ENCODE results near the gene IGDCC3. TPM values are rescaled to one million over a fixed set of nuclear protein-coding genes. Genes with fewer than 3 reads are reported as not detected.

Gene IGDCC3
- total RNA-seq, 2 experiments from 2014 or later, result not detected

- no peaks in the 10 kb centered on the region for H3K9me3 Mint-ChIP-seq
These were observed 35.4 kb upstream of the IGDCC3 start for GRCh38 chr15:65413051-65413759.

DNA sequence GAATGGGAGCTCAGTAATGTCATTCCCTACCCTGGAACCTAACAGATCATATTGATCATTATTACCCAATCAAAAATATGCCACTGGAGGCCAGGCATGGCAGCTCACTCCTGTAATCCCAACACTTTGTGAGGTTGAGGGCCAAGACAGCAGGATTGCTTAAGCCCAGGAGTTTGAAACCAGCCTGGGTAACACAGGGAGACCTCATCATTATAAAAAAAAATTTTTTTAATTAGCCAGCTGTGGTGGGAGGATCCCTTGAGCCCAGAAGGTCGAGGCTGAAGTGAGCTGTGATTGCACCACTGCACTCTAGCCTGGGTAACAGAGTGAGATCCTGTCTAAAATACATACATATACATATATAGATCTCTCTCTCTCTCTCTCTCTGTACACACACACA, 34.8 kb upstream of the IGDCC3 start:
- Mint-ChIP-seq H3K4me3 (no peak overlapping the region), H3K4me1 (peaks cover 3% of the 10 kb centered on the region), H3K36me3 (ENCODE audit: low read depth) (no peaks in the 10 kb centered on the region), H3K9me3 (no peaks in the 10 kb centered on the region), H3K27ac (no peak overlapping the region), H3K27me3 (peaks cover 24% of the 10 kb centered on the region)
- no peak for DNase-seq
- CTCF ChIA-PET, result interaction anchor here (1.1 to 1.7 kb wide), 3 partner anchors 7 to 27 kb away, joined by 3 to 4 read pairs (median 3); no protein-coding TSS in a partner anchor
- POLR2A ChIA-PET, result no interaction called here

More at GRCh38 chr15:65413051-65413759, 35.4 kb upstream of the IGDCC3 start:
- H3K36me3 Mint-ChIP-seq (ENCODE audit: low read depth), result no peaks in the 10 kb centered on the region
- no peak for DNase-seq
- H3K4me3 Mint-ChIP-seq, result no peak overlapping the region
- peaks cover 25% of the 10 kb centered on the region for H3K27me3 Mint-ChIP-seq
- no peak overlapping the region for H3K27ac Mint-ChIP-seq
- ChIA-PET POLR2A (no interaction called here), CTCF (interaction anchor here (1.2 to 1.7 kb wide), 2 partner anchors 8 to 95 kb away, joined by 3 to 4 read pairs; no protein-coding TSS in a partner anchor)
- H3K4me1 Mint-ChIP-seq, result peaks cover 3% of the 10 kb centered on the region

DNA sequence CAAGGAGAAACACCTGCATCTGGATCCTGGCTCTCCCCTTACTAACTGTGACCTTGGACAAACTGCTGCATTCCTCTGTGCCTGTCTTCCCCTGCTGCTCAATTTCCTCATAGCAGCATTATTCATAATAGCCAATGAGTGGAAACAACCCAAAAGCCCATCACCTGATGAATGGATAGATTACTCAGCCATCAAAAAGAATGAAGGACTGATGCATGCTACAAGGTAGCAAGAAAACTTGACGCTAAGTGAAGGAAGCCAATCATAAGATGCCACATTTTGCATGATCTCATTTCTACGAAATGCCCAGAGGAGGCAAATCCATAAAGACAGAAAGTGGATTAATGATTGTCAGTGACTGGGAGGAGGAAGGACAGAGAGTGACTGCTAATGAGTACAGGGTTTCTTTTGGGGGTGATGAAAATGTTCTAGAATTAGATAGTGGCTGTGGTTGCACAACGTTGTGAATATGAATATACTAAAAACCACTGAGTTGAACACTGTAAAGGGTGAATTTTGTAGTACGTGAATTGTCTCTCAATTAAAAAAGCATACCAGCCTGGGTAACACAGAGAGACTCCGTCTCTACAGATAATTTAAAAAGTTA, 33.8 kb upstream of the IGDCC3 start:
- Mint-ChIP-seq H3K27ac (no peak overlapping the region), H3K4me1 (peaks cover 3% of the 10 kb centered on the region), H3K4me3 (no peak overlapping the region), H3K27me3 (peaks cover 20% of the 10 kb centered on the region), H3K9me3 (no peaks in the 10 kb centered on the region), H3K36me3 (ENCODE audit: low read depth) (no peaks in the 10 kb centered on the region)
- ChIA-PET POLR2A (no interaction called here), CTCF (interaction anchor here (0.6 to 1.2 kb wide), 3 partner anchors 10 to 83 kb away, joined by 3 read pairs; no protein-coding TSS in a partner anchor)
- DNase-seq, result no peak

- Mint-ChIP-seq H3K27me3 (peaks cover 22% of the 10 kb centered on the region), H3K4me1 (peaks cover 3% of the 10 kb centered on the region), H3K9me3 (no peaks in the 10 kb centered on the region), H3K4me3 (no peak overlapping the region), H3K36me3 (ENCODE audit: low read depth) (no peaks in the 10 kb centered on the region), H3K27ac (no peak overlapping the region)
- DNase-seq, result no peak
- POLR2A ChIA-PET, result no interaction called here
- CTCF ChIA-PET, result interaction anchor here (0.6 kb wide), 1 partner anchor 911 kb away, joined by 3 read pairs; no protein-coding TSS in a partner anchor
These were observed 33.2 kb upstream of the IGDCC3 start for GRCh38 chr15:65410972-65411371.

GRCh38 chr15:65410036-65410435, 32.2 kb upstream of the IGDCC3 start:
- peaks cover 24% of the 10 kb centered on the region for H3K27me3 Mint-ChIP-seq
- CTCF ChIA-PET, result interaction anchor here (1.4 kb wide), 1 partner anchor 9 kb away, joined by 3 read pairs; no protein-coding TSS in a partner anchor
- DNase-seq, result no peak
- H3K36me3 Mint-ChIP-seq (ENCODE audit: low read depth), result no peaks in the 10 kb centered on the region
- no peak overlapping the region for H3K27ac Mint-ChIP-seq
- no peaks in the 10 kb centered on the region for H3K9me3 Mint-ChIP-seq
- H3K4me1 Mint-ChIP-seq, result peaks cover 3% of the 10 kb centered on the region
- no peak overlapping the region for H3K4me3 Mint-ChIP-seq
- POLR2A ChIA-PET, result no interaction called here

GRCh38 chr15:65409036-65409631, 31.3 kb upstream of the IGDCC3 start:
- ChIA-PET POLR2A (interaction anchor here (0.6 kb wide), 1 partner anchor 1121 kb away, joined by 3 read pairs; no protein-coding TSS in a partner anchor), CTCF (interaction anchor here (0.6 to 1.4 kb wide), 2 partner anchors 10 to 625 kb away, joined by 3 read pairs; no protein-coding TSS in a partner anchor)
- no peaks in the 10 kb centered on the region for H3K9me3 Mint-ChIP-seq
- no peak overlapping the region for H3K4me3 Mint-ChIP-seq
- peaks cover 3% of the 10 kb centered on the region for H3K4me1 Mint-ChIP-seq
- DNase-seq, result no peak
- peaks cover 21% of the 10 kb centered on the region for H3K27me3 Mint-ChIP-seq
- H3K27ac Mint-ChIP-seq, result no peak overlapping the region
- H3K36me3 Mint-ChIP-seq (ENCODE audit: low read depth), result no peaks in the 10 kb centered on the region

GRCh38 chr15:65408324-65409035, 30.7 kb upstream of the IGDCC3 start:
- no peak overlapping the region for H3K4me3 Mint-ChIP-seq
- H3K9me3 Mint-ChIP-seq, result no peaks in the 10 kb centered on the region
- peaks cover 3% of the 10 kb centered on the region for H3K4me1 Mint-ChIP-seq
- H3K27ac Mint-ChIP-seq, result no peak overlapping the region
- ChIA-PET POLR2A (no interaction called here), CTCF (interaction anchor here (0.6 kb wide), 1 partner anchor 624 kb away, joined by 3 read pairs; no protein-coding TSS in a partner anchor)
- H3K27me3 Mint-ChIP-seq, result peaks cover 24% of the 10 kb centered on the region
- H3K36me3 Mint-ChIP-seq (ENCODE audit: low read depth), result no peaks in the 10 kb centered on the region
- no peak for DNase-seq

DNA sequence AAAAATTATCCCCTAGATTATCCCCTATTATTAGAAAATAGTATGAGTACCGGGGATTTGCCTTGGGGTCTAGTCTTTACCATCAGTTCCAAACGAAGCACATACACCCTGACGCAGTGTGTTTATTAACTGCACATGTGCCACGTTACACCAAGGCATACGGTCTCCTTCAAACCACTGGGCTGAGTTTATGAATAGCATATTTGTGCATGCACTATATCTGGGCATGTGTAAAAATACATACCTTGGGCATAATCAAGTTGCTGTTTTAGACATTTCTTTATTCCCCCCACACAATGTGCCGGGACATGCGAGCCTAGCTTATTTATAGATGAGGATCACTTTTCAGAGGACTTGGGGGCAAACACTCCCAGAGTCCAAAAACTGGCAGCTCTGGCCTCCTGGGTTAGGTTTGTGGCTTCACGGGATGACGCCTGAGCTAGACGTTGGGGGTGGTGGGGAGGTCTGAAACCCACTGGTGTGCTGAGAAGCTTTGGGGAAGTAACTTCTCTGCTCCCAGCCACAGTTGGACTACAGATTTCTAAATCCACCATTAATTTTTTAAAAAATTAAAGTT, 28.7 kb upstream of the IGDCC3 start:
- Mint-ChIP-seq H3K4me1 (peaks cover 3% of the 10 kb centered on the region), H3K4me3 (no peak overlapping the region), H3K36me3 (ENCODE audit: low read depth) (no peaks in the 10 kb centered on the region), H3K27ac (no peak overlapping the region), H3K9me3 (no peaks in the 10 kb centered on the region), H3K27me3 (peaks cover 21% of the 10 kb centered on the region)
- ChIA-PET CTCF (no interaction called here), POLR2A (no interaction called here)
- DNase-seq, result no peak

DNA sequence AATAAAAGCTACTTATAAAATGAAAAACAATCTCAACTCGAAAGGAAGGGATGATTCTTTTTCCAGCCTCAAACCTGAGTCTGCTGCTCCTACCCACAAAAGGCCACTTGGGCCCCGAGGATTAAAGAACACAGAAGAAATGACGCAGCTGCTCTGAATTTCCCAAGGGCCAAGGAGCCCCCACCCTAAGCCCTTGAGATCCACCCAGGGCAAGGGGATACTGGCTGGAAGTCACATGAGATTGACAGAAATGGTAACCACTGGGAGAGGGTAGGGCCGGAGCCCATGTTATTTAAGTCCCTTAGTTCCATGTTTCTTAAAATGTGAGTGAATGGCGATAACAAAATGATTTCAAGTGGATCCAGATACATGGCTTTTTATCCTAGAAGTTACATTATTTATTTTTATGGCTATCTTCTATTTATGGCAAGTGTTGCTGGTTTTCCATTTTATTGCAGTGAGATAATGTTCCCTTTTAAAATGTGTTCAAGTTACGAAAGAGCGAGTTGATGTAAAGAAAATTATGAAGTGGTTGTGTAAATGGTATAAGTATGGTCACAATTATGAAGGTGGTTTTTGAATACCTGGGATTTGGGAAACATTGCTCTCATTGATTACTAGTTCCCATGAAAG, 28.1 kb upstream of the IGDCC3 start:
- DNase-seq, result no peak
- ChIA-PET POLR2A (no interaction called here), CTCF (interaction anchor here (0.6 to 1.5 kb wide), 3 partner anchors 21 to 111 kb away, joined by 3 read pairs; no protein-coding TSS in a partner anchor)
- peaks cover 5% of the 10 kb centered on the region for H3K4me1 Mint-ChIP-seq
- no peak overlapping the region for H3K27ac Mint-ChIP-seq
- peaks cover 20% of the 10 kb centered on the region for H3K27me3 Mint-ChIP-seq
- H3K4me3 Mint-ChIP-seq, result no peak overlapping the region
- H3K36me3 Mint-ChIP-seq (ENCODE audit: low read depth), result no peaks in the 10 kb centered on the region
- H3K9me3 Mint-ChIP-seq, result no peaks in the 10 kb centered on the region

DNA sequence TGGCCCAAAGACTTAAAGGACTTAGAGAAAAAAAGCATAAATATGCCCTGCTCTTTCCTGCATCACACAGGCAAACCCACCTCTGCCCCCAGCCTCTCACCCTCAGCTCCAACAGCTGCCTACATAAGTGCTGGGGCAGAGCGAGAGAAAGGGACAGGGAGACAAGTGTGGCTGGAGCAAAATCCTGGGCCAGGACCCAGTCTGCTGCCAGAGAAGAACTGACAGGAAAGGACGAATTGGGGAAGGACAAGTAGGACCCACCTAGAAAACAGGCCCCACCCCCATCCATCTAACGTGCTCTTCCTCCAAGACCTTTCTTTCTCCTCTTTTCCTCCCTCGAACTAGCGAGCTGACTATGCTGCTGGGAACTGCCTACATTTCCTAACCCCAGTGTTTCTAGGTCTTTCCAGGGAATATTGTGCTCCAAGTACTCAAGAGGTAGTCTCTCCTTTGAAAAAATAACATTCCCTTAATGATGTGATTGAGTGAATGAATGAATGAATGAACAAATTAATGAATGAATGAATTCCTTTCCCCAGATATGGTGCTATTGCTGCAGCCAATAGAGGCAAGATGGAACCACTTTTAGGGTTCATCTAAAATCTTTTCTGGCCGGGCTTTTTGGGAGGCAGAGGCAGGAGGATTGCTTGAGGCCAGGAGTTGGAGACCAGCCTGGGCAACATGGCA, 26.5 kb upstream of the IGDCC3 start:
- Mint-ChIP-seq H3K4me1 (peaks cover 5% of the 10 kb centered on the region), H3K27ac (no peak overlapping the region), H3K9me3 (no peaks in the 10 kb centered on the region), H3K4me3 (no peak overlapping the region), H3K27me3 (peaks cover 28% of the 10 kb centered on the region), H3K36me3 (ENCODE audit: low read depth) (no peaks in the 10 kb centered on the region)
- CTCF ChIA-PET, result interaction anchor here (0.7 to 1.5 kb wide), 3 partner anchors 9 to 759 kb away, joined by 3 to 4 read pairs (median 3); no protein-coding TSS in a partner anchor
- POLR2A ChIA-PET, result no interaction called here
- DNase-seq, result no peak

- ChIA-PET CTCF (no interaction called here), POLR2A (no interaction called here)
- Mint-ChIP-seq H3K4me3 (no peak overlapping the region), H3K36me3 (ENCODE audit: low read depth) (no peaks in the 10 kb centered on the region), H3K9me3 (no peaks in the 10 kb centered on the region), H3K4me1 (peaks cover 2% of the 10 kb centered on the region), H3K27me3 (peaks cover 29% of the 10 kb centered on the region), H3K27ac (no peak overlapping the region)
- DNase-seq, result no peak
These were observed 25.2 kb upstream of the IGDCC3 start for GRCh38 chr15:65402961-65403360.

Data from activated CD4-positive, alpha-beta T cell treated with anti-CD3 and anti-CD28 coated beads, Interleukin-2, amount 10 ng/mL, durations not matched to agents 7 days and 5 days (primary cell).